Breast epithelium (tissue), 3 donors: Measurements from ENCODE around the gene CLMN.

Experiments used
- POLR2A ChIP-seq: fragments of 450-650 bp; IDR thresholded peaks from one replicate; pipeline ENCODE4 v1.6.1; 2016; ENCODE audit warnings: antibody characterized with exemption, mild to moderate bottlenecking, moderate library complexity
- TF ChIP-seq, protein P1 (sequence below), 3 donors: fragments of 450-650 bp; IDR thresholded peaks; one replicate each; pipeline ENCODE4 v1.5.1; 2016 to 2017; ENCODE audit warnings: antibody characterized with exemption in 3 of 3, mild to moderate bottlenecking in 3 of 3, moderate library complexity in 3 of 3

- TF ChIP-seq POLR2A = no peak
- TF ChIP-seq, protein P1, sequence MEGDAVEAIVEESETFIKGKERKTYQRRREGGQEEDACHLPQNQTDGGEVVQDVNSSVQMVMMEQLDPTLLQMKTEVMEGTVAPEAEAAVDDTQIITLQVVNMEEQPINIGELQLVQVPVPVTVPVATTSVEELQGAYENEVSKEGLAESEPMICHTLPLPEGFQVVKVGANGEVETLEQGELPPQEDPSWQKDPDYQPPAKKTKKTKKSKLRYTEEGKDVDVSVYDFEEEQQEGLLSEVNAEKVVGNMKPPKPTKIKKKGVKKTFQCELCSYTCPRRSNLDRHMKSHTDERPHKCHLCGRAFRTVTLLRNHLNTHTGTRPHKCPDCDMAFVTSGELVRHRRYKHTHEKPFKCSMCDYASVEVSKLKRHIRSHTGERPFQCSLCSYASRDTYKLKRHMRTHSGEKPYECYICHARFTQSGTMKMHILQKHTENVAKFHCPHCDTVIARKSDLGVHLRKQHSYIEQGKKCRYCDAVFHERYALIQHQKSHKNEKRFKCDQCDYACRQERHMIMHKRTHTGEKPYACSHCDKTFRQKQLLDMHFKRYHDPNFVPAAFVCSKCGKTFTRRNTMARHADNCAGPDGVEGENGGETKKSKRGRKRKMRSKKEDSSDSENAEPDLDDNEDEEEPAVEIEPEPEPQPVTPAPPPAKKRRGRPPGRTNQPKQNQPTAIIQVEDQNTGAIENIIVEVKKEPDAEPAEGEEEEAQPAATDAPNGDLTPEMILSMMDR (IDR thresholded peaks at IDR 0.05) = no peak
Observed at GRCh38 chr14:95304342-95304741, 15.4 kb downstream of the CLMN start.
